Vagina (tissue), 2 donors: ENCODE data around the gene SDK2.

ENCODE experiments used
- CTCF ChIP-seq, 3 experiments: fragments of 450-650 bp in 2 of 3; fragments of 200-600 bp in 1 of 3; sonication (generic) in 1 of 3; IDR thresholded peaks; one replicate each; pipeline ENCODE4 v1.5.1; 2017 to 2019; ENCODE audit warnings: antibody characterized with exemption in 3 of 3, mild to moderate bottlenecking in 2 of 3, moderate library complexity in 2 of 3
- POLR2A ChIP-seq, 2 donors: fragments of 450-650 bp; IDR thresholded peaks; one replicate each; pipeline ENCODE4 v1.6.1; 2017; ENCODE audit warnings: antibody characterized with exemption in 2 of 2, mild to moderate bottlenecking in 2 of 2, moderate library complexity in 2 of 2

DNA sequence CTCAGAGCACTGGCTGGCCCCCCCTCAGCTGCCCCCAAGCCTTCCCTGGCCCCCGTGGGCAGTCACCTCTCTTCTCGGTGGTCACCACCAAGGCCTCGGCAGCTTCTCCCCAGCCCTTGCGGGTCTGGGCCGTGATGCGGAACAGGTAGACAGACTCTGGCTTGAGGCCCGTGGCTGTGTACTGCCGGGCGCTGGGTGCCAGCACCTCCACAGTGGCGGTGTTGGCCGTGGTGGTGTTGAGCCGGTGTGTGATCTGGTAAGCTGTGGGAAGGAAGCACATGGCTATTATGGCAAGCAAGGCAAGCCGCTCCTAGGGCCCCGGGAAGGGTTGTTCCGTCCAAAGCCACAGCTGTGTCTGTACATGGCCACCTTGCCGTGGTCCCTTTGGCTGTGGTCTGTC, 254.0 kb downstream of the SDK2 start:
- TF ChIP-seq CTCF (IDR thresholded peaks at IDR 0.05) (no peak), POLR2A (IDR thresholded peaks at IDR 0.05) (no peak)
